NCI-H460 (cell line): ENCODE measurements around the gene NBL1. TPM values are rescaled to one million over a fixed set of nuclear protein-coding genes. Genes with fewer than 3 reads are reported as not detected.
A peak's percentile ranks its signal among the peaks of the same experiment; 100 is the strongest.

Experiments used
- DNase-seq: peaks from one replicate; pipeline ENCODE4 v3.0.0-alpha.2; 2016; ENCODE audit warnings: low read depth; ENCODE audit errors: extremely low read depth
- total RNA-seq: library from RNA; depleted of rRNA; stranded (reverse); fragments of >200 nt; shearing (Covaris generic); gene quantifications from 2 replicates; pipeline ENCODE4 v1.2.3, GENCODE V29; 2014

Gene NBL1
- total RNA-seq, 1 experiment from 2014 or later = 13.9 TPM

GRCh38 chr1:19665496-19666465 lies 21.7 kb downstream of the NBL1 start:
- no peak for DNase-seq

- no peak for DNase-seq
Observed at GRCh38 chr1:19668888-19669287, 24.8 kb downstream of the NBL1 start.

GRCh38 chr1:19670787-19671186 lies 26.7 kb downstream of the NBL1 start:
- no peak for DNase-seq

GRCh38 chr1:19672237-19672636 lies 28.1 kb downstream of the NBL1 start:
- DNase-seq = no peak

GRCh38 chr1:19675797-19676196 lies 31.7 kb downstream of the NBL1 start:
- DNase-seq = no peak

GRCh38 chr1:19676438-19676922 lies 32.4 kb downstream of the NBL1 start:
- peak; percentile 39 for DNase-seq

GRCh38 chr1:19678493-19678892 lies 34.4 kb downstream of the NBL1 start:
- no peak for DNase-seq

GRCh38 chr1:19678931-19679453 lies 34.9 kb downstream of the NBL1 start:
- DNase-seq = no peak

- no peak for DNase-seq
Observed at GRCh38 chr1:19679691-19680090, 35.6 kb downstream of the NBL1 start.

- DNase-seq = no peak
Observed at GRCh38 chr1:19680644-19681043, 36.5 kb downstream of the NBL1 start.

- DNase-seq = no peak
Observed at GRCh38 chr1:19682257-19682656, 38.1 kb downstream of the NBL1 start.

- no peak for DNase-seq
Observed at GRCh38 chr1:19682901-19683300, 38.8 kb downstream of the NBL1 start.

- no peak for DNase-seq
Observed at GRCh38 chr1:19683351-19683750, 39.2 kb downstream of the NBL1 start.

GRCh38 chr1:19684677-19685076 lies 40.6 kb downstream of the NBL1 start:
- no peak for DNase-seq

- DNase-seq = no peak
Observed at GRCh38 chr1:19685994-19686393, 41.9 kb downstream of the NBL1 start.

GRCh38 chr1:19687414-19687813 lies 43.3 kb downstream of the NBL1 start:
- no peak for DNase-seq

- DNase-seq = no peak
Observed at GRCh38 chr1:19688041-19688842, 44.1 kb downstream of the NBL1 start.

- DNase-seq = no peak
Observed at GRCh38 chr1:19689085-19689757, 45.1 kb downstream of the NBL1 start.

GRCh38 chr1:19689856-19690255 lies 45.7 kb downstream of the NBL1 start:
- DNase-seq = no peak

- no peak for DNase-seq
Observed at GRCh38 chr1:19690342-19690741, 46.2 kb downstream of the NBL1 start.

GRCh38 chr1:19694298-19694697 lies 50.2 kb downstream of the NBL1 start:
- no peak for DNase-seq
